NK-92 treated with Interleukin-12 subunit alpha and Interleukin-12 subunit beta, amount 100 ng/mL, for 24 hours (cell line): ENCODE data around the gene IKZF1.

Experiments used
- DNase-seq: peaks from one replicate; lab custom pipeline; 2025; lab: John Stamatoyannopoulos, UW

IKZF1 gene

GRCh38 chr7:50355817-50356178, 51.3 kb downstream of the IKZF1 start:
- DNase-seq = no peak

DNA sequence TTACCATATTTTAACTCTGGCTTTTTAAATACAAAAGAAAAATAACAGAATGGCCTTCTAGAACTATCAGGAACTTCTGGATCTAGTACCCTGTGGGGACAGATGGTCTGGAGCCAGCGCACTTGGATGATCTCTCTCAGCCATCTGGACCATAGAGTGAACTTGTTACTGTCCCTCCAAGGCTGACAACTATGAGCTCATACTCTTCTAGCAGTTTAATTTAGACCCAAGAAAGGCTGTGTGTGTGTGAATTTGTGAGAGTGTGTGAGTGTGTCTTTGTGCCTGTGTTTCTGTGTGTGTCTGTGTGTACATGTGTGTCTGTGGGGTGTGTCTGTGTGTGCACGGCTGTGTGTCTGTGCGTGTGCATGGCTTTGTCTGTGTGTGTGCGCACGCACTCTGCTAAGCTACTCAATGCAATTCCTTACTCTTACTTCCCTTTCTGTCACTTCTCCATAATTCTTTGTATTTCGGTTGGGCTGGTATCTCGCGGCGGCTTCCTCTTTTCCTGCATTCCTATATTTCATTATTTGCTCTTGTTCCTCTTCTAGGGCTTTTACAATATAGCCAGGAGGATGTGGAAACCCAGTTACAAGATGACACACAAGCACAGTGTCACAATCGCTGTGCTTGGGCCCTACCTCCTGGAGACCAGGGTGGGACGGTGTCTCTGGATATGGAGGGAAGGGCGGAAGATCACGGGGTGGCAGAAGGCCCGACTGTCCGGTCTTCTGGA, 51.9 kb downstream of the IKZF1 start:
- no peak for DNase-seq

- no peak for DNase-seq
Observed at GRCh38 chr7:50356945-50357268, 52.4 kb downstream of the IKZF1 start.

- DNase-seq = no peak
Observed at GRCh38 chr7:50357426-50357825, 52.9 kb downstream of the IKZF1 start.

DNA sequence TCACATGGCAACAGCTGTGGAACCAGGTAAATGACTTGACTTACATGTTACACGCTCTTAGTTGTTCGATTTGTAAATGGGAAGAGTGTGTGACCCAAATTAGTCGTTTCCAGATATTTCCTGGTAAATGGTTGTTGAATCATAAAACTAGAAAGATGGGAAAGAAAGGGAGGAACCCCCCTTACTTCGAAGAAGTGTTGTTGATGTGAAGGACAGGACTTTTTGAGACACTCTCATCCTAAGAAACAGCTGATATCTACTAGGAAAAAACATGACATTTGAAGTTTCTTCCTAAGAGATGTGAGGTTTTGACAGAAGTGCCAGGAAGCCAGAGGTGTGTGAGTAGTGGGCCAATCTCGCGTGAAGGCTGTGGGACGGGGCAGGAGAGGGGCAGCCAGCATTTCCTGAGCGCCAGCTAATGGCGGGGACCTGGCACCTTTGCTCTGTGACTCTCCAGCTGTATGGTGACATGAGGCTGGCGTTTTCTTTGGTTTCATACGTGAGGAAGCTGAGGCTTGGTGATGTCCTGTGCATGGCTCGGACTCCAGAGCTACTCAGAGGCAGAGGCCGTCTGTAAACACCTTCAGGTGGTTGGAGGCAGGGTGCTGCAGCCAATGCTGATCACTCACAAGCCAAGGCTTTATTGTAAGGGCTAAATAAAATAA, 53.7 kb downstream of the IKZF1 start:
- DNase-seq = no peak

DNA sequence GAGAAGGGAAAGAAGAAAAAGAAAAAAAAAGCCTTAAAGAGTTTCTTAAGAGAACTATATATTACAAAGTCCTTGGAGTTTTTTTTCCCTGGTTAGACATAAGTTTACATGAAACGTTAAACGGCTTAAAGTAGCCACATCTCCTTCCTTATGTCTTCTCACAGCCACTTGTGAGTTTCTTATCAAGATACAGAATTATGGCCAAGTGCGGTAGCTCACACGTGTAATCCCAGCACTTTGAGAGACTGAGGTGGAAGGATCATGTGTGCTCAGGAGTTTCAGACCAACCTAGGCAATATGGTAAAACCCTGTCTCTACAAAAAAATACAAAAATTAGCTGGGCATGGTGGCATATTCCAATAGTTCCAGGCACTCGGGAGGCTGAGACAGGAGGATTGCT, 54.3 kb downstream of the IKZF1 start:
- no peak for DNase-seq

DNA sequence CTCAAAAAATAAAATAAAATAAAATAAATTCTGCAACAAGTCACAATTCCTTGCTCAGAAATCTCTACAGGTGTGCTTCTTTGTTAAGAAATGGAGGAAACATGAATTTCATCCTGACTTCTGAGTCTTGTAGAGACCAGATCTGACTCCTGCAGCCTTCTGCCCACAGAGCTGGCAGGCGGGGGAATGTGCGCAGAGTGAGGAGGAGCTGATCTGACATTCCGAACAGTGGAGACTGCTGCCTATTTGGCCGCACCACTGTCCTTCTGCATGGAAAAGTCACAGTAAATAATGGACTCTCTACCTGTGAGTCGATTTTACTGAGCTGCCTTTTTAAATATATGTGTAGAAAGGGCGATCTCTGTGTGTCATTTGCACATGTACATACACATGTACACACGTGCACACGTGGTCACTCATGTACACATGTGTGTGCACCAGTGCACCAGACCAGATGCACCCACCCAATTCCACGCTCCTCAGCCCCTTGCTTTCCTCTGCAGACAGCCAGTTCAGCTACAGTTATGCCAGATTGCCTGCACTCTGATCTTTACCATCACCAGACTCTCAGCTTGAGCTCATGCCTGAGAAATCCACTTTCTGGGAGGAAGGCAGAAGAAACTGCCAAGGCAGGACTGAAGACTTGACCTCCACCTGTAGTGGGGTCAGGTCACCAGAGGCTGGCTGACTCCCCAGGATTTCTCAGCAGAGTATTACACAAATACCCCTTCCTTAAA, 54.9 kb downstream of the IKZF1 start:
- DNase-seq = no peak

DNA sequence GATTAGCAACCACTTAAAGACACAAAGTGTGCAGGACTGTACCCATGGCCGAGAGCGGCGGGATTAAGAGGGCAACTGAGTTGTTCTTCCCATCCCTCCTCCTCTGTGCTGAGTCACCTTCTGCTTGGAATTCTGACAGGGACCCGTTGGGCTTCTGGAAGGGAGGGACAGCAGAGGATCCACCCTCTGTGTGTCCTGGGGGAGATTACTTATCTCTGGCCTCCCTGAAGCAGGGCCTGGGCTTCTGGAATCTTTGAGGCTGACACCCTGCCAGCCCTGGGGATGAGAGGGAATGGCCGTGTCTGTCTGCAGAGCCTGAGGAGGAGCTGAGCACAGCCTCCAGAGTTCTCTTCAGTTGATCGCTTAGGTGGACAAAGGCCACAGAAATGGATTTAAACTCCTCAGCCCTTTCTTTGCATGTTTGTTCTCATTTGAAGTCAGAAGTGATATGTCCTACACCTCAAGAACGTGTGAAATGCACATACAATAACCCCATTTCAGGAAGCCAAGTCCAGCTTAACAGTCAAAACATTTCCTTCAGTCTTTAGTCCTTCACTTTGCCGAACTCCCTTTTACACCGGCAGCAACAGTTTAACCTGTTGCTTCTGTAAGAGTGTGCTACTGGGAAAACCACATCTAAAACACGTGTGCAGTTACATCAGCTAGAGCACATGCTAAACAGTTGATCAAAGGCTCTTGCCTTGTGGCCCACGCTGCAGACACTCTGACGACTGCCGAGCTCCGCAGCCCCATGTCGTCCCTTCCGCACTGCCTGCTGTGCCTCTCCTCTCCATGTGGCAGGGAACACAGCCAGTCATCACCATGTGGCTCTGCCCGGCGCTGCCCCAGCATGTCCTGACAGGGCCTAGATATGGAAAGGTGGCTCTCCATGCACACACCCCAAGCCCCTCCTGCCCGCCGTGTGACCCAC, 55.7 kb downstream of the IKZF1 start:
- DNase-seq = no peak

DNA sequence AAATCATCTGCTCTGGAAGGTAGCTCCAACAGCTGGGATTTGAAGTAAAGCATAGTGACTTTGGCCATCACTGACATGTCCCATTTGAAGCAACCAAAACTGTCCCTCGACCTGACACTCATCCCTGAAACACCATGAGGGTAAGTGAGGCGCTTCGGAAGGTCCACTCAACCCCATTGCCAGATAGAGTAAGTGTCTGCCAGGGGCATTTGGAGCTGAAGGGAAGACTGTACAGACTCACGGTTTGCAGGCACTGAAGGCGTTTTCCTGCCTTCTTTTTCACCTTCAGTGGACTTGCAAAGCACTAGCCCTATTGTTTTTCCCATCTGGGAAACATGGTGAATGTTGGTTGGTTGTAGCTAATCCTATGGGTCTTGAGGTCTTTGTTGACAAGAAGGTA, 57.6 kb downstream of the IKZF1 start:
- DNase-seq = no peak

DNA sequence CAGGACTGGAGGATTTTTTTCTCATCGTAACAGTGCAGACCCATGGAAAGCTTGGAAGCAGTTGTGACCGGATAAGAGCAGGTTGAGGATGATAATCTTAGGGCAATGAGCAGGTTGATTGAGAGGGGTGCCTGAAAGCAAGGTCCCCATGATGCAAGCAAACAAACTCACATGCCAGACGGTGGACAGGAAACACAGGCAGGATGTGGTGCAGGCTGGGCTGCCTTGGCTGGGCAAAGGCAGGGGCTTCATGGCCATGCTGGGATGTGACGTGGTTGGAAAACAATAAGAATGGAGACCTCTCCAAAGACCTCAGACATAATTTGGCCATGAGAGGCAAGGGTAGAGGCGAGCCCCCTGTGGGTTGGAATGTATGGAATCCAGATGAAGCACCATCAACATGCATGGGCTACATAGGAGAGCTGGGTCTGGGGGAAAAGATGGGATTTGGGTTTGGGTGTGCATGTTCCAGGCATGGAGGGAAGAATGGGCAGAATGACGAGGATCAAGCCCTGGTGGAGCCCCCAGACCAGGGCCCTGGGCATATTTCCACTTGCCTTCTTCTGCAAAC, 58.3 kb downstream of the IKZF1 start:
- DNase-seq = peak; percentile 19

DNA sequence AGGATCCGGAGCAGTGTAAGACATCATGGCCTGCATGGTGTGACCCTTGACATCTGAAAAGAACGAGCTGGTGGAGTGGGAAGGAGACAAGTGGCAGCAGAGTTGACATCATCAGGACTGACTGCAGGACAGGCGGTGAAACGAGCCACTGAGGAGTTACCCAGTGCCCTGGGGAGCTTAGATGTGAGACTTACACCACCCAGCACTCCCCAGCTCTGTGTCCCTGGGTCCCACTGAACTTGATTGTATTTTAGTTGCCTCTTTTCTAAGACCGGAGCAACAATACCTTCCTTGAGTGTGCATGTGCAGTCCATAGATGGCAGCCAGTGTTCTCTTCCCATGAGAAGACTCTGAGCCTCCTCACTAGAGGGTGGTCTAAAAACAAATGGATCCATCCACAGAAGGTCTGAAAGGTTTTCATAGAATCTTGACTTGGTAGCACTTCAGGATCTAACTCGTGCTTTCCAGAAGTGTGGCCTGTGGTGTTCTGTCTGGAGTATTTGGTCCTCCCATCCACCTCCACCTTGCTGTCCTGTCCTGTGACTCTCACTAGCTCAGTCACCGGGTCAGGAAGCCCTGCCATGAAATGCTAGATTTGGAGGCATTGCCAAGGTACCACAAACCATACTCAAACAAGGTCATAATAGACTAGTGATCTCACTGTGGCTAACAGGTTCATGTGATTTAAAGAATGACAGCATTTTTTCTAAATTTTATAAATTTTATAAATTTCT, 59.0 kb downstream of the IKZF1 start:
- no peak for DNase-seq

DNA sequence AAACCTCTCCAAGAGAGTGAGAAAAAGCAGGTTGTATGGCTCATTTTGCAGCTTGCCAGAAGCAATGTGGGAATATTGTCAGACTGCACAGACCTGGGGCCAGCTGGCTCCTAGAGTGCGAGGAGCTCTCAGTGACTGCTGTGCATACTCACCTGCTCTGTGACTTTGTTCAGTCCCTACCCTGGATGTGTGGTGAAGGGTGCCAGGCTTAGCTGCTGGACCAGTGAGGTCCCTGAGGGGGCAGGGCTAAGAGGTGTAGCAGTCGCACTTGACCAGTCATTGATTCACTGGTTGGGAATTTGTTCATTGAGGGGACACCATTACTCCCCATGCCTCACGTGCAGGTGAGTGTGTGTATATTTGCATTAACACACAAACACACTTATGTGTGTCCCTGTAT, 60.1 kb downstream of the IKZF1 start:
- DNase-seq = no peak

GRCh38 chr7:50366311-50366710, 61.8 kb downstream of the IKZF1 start:
- no peak for DNase-seq

GRCh38 chr7:50367100-50367499, 62.6 kb downstream of the IKZF1 start:
- DNase-seq = no peak

- DNase-seq = no peak
Observed at GRCh38 chr7:50367570-50367969, 63.1 kb downstream of the IKZF1 start.

- no peak for DNase-seq
Observed at GRCh38 chr7:50368366-50368765, 63.9 kb downstream of the IKZF1 start.

DNA sequence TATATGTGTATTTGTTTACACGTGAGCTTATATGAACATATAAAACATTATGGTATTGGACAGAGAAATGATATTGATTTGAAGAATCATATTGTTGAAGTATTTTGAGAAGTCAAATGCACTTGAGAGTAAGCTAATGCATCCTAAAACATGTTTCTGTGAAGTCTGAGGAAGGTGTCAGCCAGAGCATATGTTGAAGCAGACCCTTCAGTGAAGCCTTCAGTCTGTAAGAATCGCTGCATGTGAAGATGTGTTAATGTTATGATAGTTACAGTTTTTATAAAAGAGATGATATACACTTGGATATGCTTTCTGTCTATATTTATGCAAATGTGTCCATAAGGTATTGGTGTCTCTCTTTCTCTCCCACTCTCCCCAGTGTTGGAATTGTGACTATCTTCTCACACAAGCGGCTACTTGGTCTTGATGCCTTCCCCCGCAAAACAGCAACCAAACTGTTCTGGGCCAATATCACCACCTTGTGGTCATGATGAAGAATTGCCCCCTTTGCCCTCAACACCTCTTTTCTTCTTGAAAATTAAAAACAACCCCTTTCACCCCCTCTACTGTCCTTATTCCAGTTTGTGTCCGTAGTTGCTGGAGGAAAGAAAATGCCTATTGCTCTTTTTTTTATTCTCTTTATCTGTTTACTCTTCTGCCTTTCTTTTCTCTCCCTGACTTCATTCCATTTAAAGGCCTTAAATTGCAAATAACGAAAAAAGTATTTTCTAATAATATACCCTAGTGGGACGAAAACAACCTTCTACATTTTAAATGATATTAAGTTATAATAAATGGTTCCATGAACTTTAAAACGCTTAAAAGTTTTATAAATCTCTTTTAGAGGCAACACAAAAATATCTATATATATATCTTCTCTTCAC, 64.9 kb downstream of the IKZF1 start:
- no peak for DNase-seq

GRCh38 chr7:50370884-50371283, 66.4 kb downstream of the IKZF1 start:
- DNase-seq = no peak

- no peak for DNase-seq
Observed at GRCh38 chr7:50371551-50372021, 67.1 kb downstream of the IKZF1 start.

DNA sequence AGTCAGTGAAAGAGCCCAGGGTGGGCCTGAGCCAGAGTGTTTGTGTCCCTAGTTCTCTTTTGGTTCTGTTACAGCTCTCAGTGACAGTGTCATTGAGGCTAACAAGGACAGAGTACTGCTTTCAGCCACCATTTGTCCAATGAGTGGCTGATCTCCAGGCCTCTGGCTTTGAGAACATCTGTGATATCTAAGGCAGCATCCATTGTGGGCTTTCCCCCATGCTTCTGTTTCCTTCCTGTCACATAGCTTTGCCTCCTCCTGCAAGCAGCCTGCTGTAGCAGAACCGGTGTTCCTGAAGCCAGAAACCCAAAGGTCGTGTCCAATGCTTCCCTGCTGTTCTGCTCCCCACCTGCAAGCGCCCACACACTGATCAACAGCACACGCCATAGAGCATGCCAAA, 68.4 kb downstream of the IKZF1 start:
- DNase-seq = no peak
